PC-3 (cell line): Measurements from ENCODE around the gene KCNQ1.

Experiments
- EZH2 ChIP-seq: fragments of 300-600 bp; sonication (generic); IDR thresholded peaks from one replicate; pipeline ENCODE4 v1.6.1; 2017; ENCODE audit warnings: antibody characterized with exemption, mild to moderate bottlenecking, low read length; ENCODE audit not compliant: unreplicated experiment
- EZH2phosphoT487 ChIP-seq: fragments of 300-600 bp; sonication (generic); IDR thresholded peaks from 2 replicates; pipeline ENCODE4 v1.6.1; 2018; ENCODE audit warnings: mild to moderate bottlenecking, antibody characterized with exemption, low read length, borderline replicate concordance
- TF ChIP-seq, protein P1 (sequence below): fragments of 300-600 bp; sonication (generic); conservative IDR thresholded peaks from 2 replicates; pipeline ENCODE4 v1.5.1; 2017; ENCODE audit warnings: antibody characterized with exemption, low read depth, mild to moderate bottlenecking, low read length

DNA sequence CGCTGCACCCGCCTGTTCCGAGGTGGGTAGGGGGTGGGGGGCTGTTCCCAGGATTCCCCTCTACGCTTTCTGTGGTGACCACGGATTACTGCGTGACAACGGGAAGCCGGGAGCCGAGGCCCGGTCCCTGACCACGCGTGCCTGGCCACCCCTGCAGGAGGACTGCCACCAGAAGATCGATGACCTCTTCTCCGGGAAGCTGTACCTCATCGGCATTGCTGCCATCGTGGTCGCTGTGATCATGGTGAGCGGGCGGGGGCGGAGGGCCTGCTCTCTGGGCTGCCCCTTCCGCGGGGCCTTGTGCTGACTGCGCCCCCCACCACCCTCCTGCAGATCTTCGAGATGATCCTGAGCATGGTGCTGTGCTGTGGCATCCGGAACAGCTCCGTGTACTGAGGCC is 48.3 kb upstream of the KCNQ1 start:
- TF ChIP-seq, protein P1, sequence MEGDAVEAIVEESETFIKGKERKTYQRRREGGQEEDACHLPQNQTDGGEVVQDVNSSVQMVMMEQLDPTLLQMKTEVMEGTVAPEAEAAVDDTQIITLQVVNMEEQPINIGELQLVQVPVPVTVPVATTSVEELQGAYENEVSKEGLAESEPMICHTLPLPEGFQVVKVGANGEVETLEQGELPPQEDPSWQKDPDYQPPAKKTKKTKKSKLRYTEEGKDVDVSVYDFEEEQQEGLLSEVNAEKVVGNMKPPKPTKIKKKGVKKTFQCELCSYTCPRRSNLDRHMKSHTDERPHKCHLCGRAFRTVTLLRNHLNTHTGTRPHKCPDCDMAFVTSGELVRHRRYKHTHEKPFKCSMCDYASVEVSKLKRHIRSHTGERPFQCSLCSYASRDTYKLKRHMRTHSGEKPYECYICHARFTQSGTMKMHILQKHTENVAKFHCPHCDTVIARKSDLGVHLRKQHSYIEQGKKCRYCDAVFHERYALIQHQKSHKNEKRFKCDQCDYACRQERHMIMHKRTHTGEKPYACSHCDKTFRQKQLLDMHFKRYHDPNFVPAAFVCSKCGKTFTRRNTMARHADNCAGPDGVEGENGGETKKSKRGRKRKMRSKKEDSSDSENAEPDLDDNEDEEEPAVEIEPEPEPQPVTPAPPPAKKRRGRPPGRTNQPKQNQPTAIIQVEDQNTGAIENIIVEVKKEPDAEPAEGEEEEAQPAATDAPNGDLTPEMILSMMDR = no peak
- TF ChIP-seq EZH2phosphoT487 = no peak
- no peak for TF ChIP-seq EZH2
